ENCODE data around the gene SEC11C.
"Not testable (repeated sequence)": the region's sequence is repeated elsewhere in the genome, so short reads cannot be mapped to it uniquely, and the experiment has no call there.

The SEC11C gene

GRCh38 chr18:59139615-59140301, at the start of gene SEC11C:
Gene SEC11C (plus strand): TSS chr18:59139884. CDS start chr18:59139949, 65 bp downstream.
- peak; percentile 94 to 95 for DNase-seq (ENCODE audit: low read depth in 2 of 2)

- DNase-seq (ENCODE audit: low read depth in 2 of 2), result no peak
Measured at GRCh38 chr18:59090966-59091603, 48.6 kb upstream of the SEC11C start.

- no peak for DNase-seq (ENCODE audit: low read depth in 2 of 2)
Measured at GRCh38 chr18:59093668-59094067, 46.0 kb upstream of the SEC11C start.

- DNase-seq (ENCODE audit: low read depth in 2 of 2), result no peak
Measured at GRCh38 chr18:59094569-59094968, 45.1 kb upstream of the SEC11C start.

GRCh38 chr18:59096098-59096789, 43.4 kb upstream of the SEC11C start:
- no peak for DNase-seq (ENCODE audit: low read depth in 2 of 2)

GRCh38 chr18:59101830-59102414, 37.8 kb upstream of the SEC11C start:
- DNase-seq (ENCODE audit: low read depth in 2 of 2), result no peak

GRCh38 chr18:59109375-59109774, 30.3 kb upstream of the SEC11C start:
- no peak for DNase-seq (ENCODE audit: low read depth in 2 of 2)

- DNase-seq (ENCODE audit: low read depth in 2 of 2), result no peak
Measured at GRCh38 chr18:59114160-59114559, 25.5 kb upstream of the SEC11C start.

GRCh38 chr18:59123588-59124369, 15.9 kb upstream of the SEC11C start:
- peak in 1 of 2 donors; percentile 15 for DNase-seq (ENCODE audit: low read depth in 2 of 2)

- DNase-seq (ENCODE audit: low read depth in 2 of 2), result no peak
Measured at GRCh38 chr18:59124370-59124704, 15.3 kb upstream of the SEC11C start.

- DNase-seq (ENCODE audit: low read depth in 2 of 2), result no peak
Measured at GRCh38 chr18:59127047-59127446, 12.6 kb upstream of the SEC11C start.

GRCh38 chr18:59129951-59130703, 9.6 kb upstream of the SEC11C start:
- no peak for DNase-seq (ENCODE audit: low read depth in 2 of 2)

- DNase-seq (ENCODE audit: low read depth in 2 of 2), result no peak
Measured at GRCh38 chr18:59132810-59133465, 6.7 kb upstream of the SEC11C start.

GRCh38 chr18:59139291-59139614, 431 bp upstream of the SEC11C start:
- peak; percentile 78 to 79 for DNase-seq (ENCODE audit: low read depth in 2 of 2)

- DNase-seq (ENCODE audit: low read depth in 2 of 2), result no peak
Measured at GRCh38 chr18:59140302-59140885, 710 bp downstream of the SEC11C start.

- no peak for DNase-seq (ENCODE audit: low read depth in 2 of 2)
Measured at GRCh38 chr18:59141294-59142068, 1.8 kb downstream of the SEC11C start.

GRCh38 chr18:59142274-59142673, 2.6 kb downstream of the SEC11C start:
- DNase-seq (ENCODE audit: low read depth in 2 of 2), result no peak

- DNase-seq (ENCODE audit: low read depth in 2 of 2), result not testable (repeated sequence)
Measured at GRCh38 chr18:59142800-59143416, 3.2 kb downstream of the SEC11C start.

- no peak for DNase-seq (ENCODE audit: low read depth in 2 of 2)
Measured at GRCh38 chr18:59143441-59143840, 3.8 kb downstream of the SEC11C start.

Measured in stimulated activated CD8-positive, alpha-beta memory T cell treated with anti-CD3 and anti-CD28 coated beads, Interleukin-15, amount 100 ng/mL, for 48 hours (primary cell).